Neutrophil (primary cell): ENCODE measurements around the gene MINK1.
"Not testable (repeated sequence)": the region's sequence is repeated elsewhere in the genome, so short reads cannot be mapped to it uniquely, and the experiment has no call there.

Experiments used
- H3K27ac ChIP-seq: fragments of 200-600 bp; sonication (generic); 2 replicates; pipeline ENCODE4 v1.5.1; 2016; ENCODE audit warnings: mild to moderate bottlenecking, moderate library complexity
- H3K27me3 ChIP-seq: fragments of 200-600 bp; sonication (generic); 2 replicates; pipeline ENCODE4 v1.6.0; 2016; ENCODE audit warnings: mild to moderate bottlenecking
- H3K36me3 ChIP-seq: fragments of 200-600 bp; sonication (generic); 2 replicates; pipeline ENCODE4 v1.5.1; 2017
- H3K4me1 ChIP-seq, 2 experiments: fragments of 200-600 bp in 1 of 2; sonication (generic) in 1 of 2; 1 replicate in 1 of 2; 2 replicates in 1 of 2; pipeline versions ENCODE4 v1.5.1 to v1.6.1; 2013 to 2016; ENCODE audit warnings: low read depth in 1 of 2, low read length in 1 of 2, mild to moderate bottlenecking in 1 of 2, moderate library complexity in 1 of 2; ENCODE audit not compliant: control insufficient read depth in 1 of 2, insufficient read depth in 1 of 2
- H3K4me3 ChIP-seq, 2 experiments: fragments of 200-600 bp in 1 of 2; sonication (generic) in 1 of 2; 1 replicate in 1 of 2; 2 replicates in 1 of 2; pipeline ENCODE4 v1.5.1; 2013 to 2016; ENCODE audit warnings: low read depth in 1 of 2, low read length in 1 of 2, mild to moderate bottlenecking in 1 of 2, moderate library complexity in 1 of 2
- H3K9me3 ChIP-seq: fragments of 200-600 bp; sonication (generic); 2 replicates; pipeline ENCODE4 v1.5.1; 2016
- CTCF ChIP-seq: fragments of 200-600 bp; sonication (generic); IDR thresholded peaks from 2 replicates; pipeline ENCODE4 v1.5.1; 2016; ENCODE audit warnings: antibody characterized with exemption

MINK1 gene

GRCh38 chr17:4827399-4827798 lies 5.7 kb upstream of the MINK1 start:
- H3K27me3 ChIP-seq, result peaks cover 4% of the 10 kb centered on the region
- H3K4me1 ChIP-seq, result no peaks in the 10 kb centered on the region

GRCh38 chr17:4832829-4833177 lies 337 bp upstream of the MINK1 start:
- peaks cover 30 to 41% of the 10 kb centered on the region in 2 experiments for H3K4me1 ChIP-seq
- peak overlapping the region; percentile 81 to 93 for H3K4me3 ChIP-seq
- H3K27ac ChIP-seq, result peak overlapping the region; percentile 87
- H3K27me3 ChIP-seq, H3K9me3 ChIP-seq, H3K36me3 ChIP-seq: not testable (repeated sequence)

More at GRCh38 chr17:4827399-4827798, 5.7 kb upstream of the MINK1 start:
- H3K9me3 ChIP-seq, result no peaks in the 10 kb centered on the region
- H3K36me3 ChIP-seq, result no peaks in the 10 kb centered on the region
- no peak overlapping the region for H3K4me3 ChIP-seq
- TF ChIP-seq CTCF, result no peak
- H3K27ac ChIP-seq, result no peak overlapping the region

DNA sequence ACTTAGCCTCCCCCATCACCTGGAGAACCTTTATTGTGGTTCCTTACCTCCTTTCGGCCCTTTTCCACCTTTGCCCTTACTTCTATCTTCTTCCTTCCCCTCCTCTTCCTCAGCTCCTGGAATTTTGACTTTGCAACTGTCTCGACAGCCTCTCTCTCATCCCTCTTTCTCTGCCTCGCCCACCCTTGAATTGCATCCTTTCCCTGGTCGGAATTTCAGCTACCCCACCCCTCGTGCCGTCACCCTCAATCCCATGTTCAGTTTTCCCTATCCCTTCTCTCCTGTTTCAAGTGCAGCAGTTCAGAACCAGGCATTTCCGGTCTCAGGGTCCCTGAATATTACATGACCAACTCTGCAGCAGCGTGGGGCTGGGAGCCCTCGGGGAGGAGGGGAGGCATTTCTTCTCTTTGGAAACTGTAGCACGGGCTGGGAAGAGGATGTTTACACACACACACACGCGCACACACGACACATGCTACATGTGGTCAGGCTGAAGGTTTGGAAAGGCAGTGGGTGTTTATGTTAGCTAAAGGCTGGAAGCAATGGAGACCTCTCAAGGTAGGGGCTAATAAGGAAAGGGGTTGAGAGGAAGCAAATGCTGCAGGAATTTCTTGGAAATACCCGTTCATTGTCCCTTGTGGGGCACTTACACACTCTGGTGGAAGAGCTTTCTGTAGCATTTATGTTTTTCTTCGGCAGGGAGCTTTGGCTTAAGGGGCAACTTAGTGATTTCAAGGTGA lies 971 bp downstream of the MINK1 start:
- H3K4me1 ChIP-seq, result peaks cover 31 to 45% of the 10 kb centered on the region in 2 experiments
- H3K27me3 ChIP-seq, result no peaks in the 10 kb centered on the region
- H3K9me3 ChIP-seq, result no peaks in the 10 kb centered on the region
- H3K4me3 ChIP-seq, result peak overlapping the region; percentile 81 to 93
- peak overlapping the region; percentile 87 for H3K27ac ChIP-seq
- TF ChIP-seq CTCF, result no peak
- H3K36me3 ChIP-seq, result peaks cover 7% of the 10 kb centered on the region

DNA sequence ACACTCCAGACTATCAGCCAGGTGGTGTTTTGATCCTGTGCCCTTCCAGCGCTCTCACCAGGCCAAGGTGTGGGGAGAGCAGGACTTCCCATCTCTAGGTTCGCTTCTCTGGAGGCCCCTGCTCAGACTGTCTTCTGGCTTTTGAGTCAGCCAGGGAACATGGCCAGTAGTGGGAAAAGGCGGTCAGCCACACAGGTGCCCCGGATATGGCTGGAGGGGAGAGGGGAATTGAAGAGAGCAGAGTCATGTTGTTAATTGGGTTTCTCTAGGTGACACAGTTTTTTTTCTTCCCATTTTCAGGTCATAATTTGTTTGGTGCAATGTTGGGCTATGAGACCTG lies 1.5 kb downstream of the MINK1 start:
- Histone ChIP-seq H3K36me3 (peaks cover 7% of the 10 kb centered on the region), H3K4me3 (peak overlapping the region in 1 of 2 experiments; percentile 81), H3K27me3 (no peaks in the 10 kb centered on the region), H3K4me1 (peaks cover 31 to 45% of the 10 kb centered on the region in 2 experiments), H3K27ac (peak overlapping the region; percentile 87), H3K9me3 (no peaks in the 10 kb centered on the region)
- TF ChIP-seq CTCF, result no peak

DNA sequence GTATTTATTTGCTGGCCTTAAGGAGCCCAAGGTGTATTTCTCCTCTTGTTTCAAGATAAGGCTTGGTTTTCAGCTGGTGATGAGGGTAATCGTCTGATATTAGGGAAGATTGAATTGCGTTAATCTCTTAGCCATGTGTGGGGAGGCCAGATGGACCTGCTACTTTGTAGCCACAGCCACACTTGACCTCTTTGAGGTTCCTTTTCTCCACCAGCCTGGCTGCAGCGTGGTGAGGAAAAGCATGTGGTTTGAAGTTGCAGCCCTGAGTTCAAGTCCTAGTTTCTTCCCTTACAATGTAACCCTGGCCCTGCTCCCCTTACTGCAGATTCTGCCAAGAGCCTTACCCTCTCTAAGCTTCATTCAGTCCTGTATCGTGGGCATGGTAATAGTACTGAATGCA lies 3.1 kb downstream of the MINK1 start:
- Histone ChIP-seq H3K4me3 (no peak overlapping the region), H3K27ac (peak overlapping the region; percentile 87), H3K27me3 (no peaks in the 10 kb centered on the region), H3K36me3 (peaks cover 7% of the 10 kb centered on the region), H3K4me1 (peaks cover 31 to 45% of the 10 kb centered on the region in 2 experiments), H3K9me3 (no peaks in the 10 kb centered on the region)
- no peak for TF ChIP-seq CTCF

DNA sequence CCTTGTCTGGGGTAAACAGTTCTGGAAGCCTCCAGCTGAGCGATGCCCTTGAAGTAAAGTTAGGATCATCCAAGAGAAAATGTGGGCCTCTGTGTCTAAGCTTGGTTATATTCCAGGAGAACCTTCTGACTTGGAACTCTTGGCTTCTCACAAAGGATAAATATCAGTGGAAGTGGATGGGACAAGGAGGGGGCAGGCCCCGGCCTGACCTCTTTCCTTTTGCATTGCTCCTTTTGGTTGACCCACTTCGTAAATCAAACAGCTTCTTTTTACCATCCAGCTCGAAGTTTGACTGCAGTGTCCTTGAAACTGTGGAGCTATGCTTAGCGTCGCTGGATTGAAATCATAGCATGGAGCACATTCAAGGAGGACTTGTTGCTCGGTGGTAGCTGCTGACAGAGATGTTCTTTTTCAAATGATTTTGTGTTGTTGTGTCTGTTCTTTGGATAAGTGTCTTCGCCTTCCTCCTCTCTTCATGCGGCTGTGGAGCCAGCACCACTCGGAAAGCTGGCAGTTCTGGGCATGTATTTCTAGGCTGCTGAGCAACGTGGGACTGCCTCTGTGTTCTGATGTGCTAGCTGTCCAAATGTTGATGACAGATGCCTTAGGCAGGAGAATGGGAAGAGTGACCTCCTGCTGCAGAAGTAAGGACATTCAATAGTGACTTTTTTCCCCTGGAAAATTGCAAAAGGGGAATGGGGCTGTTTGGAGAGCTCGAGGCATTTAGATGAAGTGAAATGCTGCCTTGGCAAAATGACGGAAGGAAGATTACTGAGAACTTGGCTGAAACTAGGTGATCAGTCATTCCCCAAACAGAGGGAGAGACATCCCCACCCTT lies 4.5 kb downstream of the MINK1 start:
- TF ChIP-seq CTCF, result no peak
- peaks cover 38 to 52% of the 10 kb centered on the region in 2 experiments for H3K4me1 ChIP-seq
- H3K9me3 ChIP-seq, result no peaks in the 10 kb centered on the region
- no peak overlapping the region for H3K4me3 ChIP-seq
- H3K27me3 ChIP-seq, result no peaks in the 10 kb centered on the region
- H3K27ac ChIP-seq, result no peak overlapping the region
- peaks cover 7% of the 10 kb centered on the region for H3K36me3 ChIP-seq
